ENCODE results near the gene FABP7. TPM values are rescaled to one million over a fixed set of nuclear protein-coding genes. Genes with fewer than 3 reads are reported as not detected.

Gene FABP7
- total and polyA plus RNA-seq, 2 donors (not counting 1 experiment from before 2014, with no cell fraction given) = not detected

- H3K4me1 ChIP-seq (ENCODE audit: control insufficient read depth, extremely low read depth, insufficient read depth, low read length) = no peaks in the 10 kb centered on the region
Measured at GRCh38 chr6:122778302-122778701, 1.2 kb upstream of the FABP7 start.

DNA sequence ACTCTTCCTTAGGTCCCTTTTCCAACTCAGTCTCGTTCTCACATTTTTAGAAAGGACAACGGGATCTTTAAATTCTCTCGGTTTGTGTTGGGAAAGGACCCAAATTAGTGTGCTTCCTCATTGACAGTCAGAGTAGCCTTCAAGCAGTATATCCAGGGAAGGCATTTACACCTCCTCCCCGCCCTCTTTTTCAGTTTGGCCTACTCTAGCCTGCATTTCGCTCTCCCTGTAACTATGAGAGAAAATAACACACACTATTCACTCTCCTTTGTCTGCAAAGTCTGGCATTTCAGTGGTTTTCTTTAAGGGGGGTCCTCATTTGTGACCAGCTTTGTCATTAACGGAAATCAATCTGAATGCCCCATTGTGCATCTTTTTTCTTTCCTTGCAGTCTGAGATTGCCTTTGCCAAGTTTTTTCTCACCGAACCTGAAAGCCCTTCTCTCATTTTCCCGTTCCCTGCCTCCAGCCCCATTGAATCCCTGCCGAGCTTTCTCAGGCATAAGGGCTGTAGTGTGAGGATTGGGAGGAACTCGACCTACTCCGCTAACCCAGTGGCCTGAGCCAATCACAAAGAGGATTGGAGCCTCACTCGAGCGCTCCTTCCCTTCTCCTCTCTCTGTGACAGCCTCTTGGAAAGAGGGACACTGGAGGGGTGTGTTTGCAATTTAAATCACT is 393 bp upstream of the FABP7 start:
- Histone ChIP-seq H4K20me1 (ENCODE audit: control insufficient read depth, extremely low read depth, insufficient read depth, low read length) (no peaks in the 10 kb centered on the region), H2AFZ (ENCODE audit: low read length) (no peak overlapping the region), H3K79me2 (ENCODE audit: control insufficient read depth, insufficient read depth, low read length) (no peaks in the 10 kb centered on the region), H3K36me3 (ENCODE audit: control insufficient read depth, insufficient read depth, low read length) (no peaks in the 10 kb centered on the region), H3K9me3 (ENCODE audit: control insufficient read depth, insufficient read depth, low read depth, low read length) (no peaks in the 10 kb centered on the region), H3K27me3 (ENCODE audit: control insufficient read depth, insufficient read depth, low read length) (no peaks in the 10 kb centered on the region), H3K9ac (ENCODE audit: insufficient read depth, low read length) (no peak overlapping the region), H3K27ac (ENCODE audit: insufficient read depth, low read length) (no peak overlapping the region), H3K4me3 (replicated peaks in 1 of 4; ENCODE audit: control extremely low read depth in 1 of 4, insufficient read depth in 1 of 4, low read depth in 3 of 4, low read length in 4 of 4) (no peak overlapping the region), H3K4me1 (ENCODE audit: control insufficient read depth, extremely low read depth, insufficient read depth, low read length) (no peaks in the 10 kb centered on the region), H3K4me2 (ENCODE audit: extremely low read depth, insufficient read depth, low read length) (no peak overlapping the region)
- TF ChIP-seq, protein P1, sequence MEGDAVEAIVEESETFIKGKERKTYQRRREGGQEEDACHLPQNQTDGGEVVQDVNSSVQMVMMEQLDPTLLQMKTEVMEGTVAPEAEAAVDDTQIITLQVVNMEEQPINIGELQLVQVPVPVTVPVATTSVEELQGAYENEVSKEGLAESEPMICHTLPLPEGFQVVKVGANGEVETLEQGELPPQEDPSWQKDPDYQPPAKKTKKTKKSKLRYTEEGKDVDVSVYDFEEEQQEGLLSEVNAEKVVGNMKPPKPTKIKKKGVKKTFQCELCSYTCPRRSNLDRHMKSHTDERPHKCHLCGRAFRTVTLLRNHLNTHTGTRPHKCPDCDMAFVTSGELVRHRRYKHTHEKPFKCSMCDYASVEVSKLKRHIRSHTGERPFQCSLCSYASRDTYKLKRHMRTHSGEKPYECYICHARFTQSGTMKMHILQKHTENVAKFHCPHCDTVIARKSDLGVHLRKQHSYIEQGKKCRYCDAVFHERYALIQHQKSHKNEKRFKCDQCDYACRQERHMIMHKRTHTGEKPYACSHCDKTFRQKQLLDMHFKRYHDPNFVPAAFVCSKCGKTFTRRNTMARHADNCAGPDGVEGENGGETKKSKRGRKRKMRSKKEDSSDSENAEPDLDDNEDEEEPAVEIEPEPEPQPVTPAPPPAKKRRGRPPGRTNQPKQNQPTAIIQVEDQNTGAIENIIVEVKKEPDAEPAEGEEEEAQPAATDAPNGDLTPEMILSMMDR (conservative IDR thresholded peaks at IDR 0.05 in 1 of 2, IDR thresholded peaks at IDR 0.05 in 1 of 2; ENCODE audit: low read depth in 1 of 2, low read length in 2 of 2) = no peak
- TF ChIP-seq EZH2 (IDR thresholded peaks at IDR 0.05; ENCODE audit: low read length, missing control alignments) = no peak
- peak in 1 of 2 donors; percentile 35 for DNase-seq (ENCODE audit: low read depth in 2 of 2)

More at GRCh38 chr6:122778302-122778701, 1.2 kb upstream of the FABP7 start:
- H3K36me3 ChIP-seq (ENCODE audit: control insufficient read depth, insufficient read depth, low read length) = no peaks in the 10 kb centered on the region
- no peak overlapping the region for H3K9ac ChIP-seq (ENCODE audit: insufficient read depth, low read length)
- H3K4me2 ChIP-seq (ENCODE audit: extremely low read depth, insufficient read depth, low read length) = no peak overlapping the region
- H3K27ac ChIP-seq (ENCODE audit: insufficient read depth, low read length) = no peak overlapping the region
- H3K9me3 ChIP-seq (ENCODE audit: control insufficient read depth, insufficient read depth, low read depth, low read length) = no peaks in the 10 kb centered on the region
- H2AFZ ChIP-seq (ENCODE audit: low read length) = no peak overlapping the region
- H3K4me3 ChIP-seq (replicated peaks in 1 of 4; ENCODE audit: control extremely low read depth in 1 of 4, insufficient read depth in 1 of 4, low read depth in 3 of 4, low read length in 4 of 4) = no peak overlapping the region
- no peak for DNase-seq (ENCODE audit: low read depth in 2 of 2)
- no peaks in the 10 kb centered on the region for H3K27me3 ChIP-seq (ENCODE audit: control insufficient read depth, insufficient read depth, low read length)
- no peaks in the 10 kb centered on the region for H3K79me2 ChIP-seq (ENCODE audit: control insufficient read depth, insufficient read depth, low read length)
- TF ChIP-seq, protein P1 (conservative IDR thresholded peaks at IDR 0.05 in 1 of 2, IDR thresholded peaks at IDR 0.05 in 1 of 2; ENCODE audit: low read depth in 1 of 2, low read length in 2 of 2) = no peak
- no peak for TF ChIP-seq EZH2 (IDR thresholded peaks at IDR 0.05; ENCODE audit: low read length, missing control alignments)
- H4K20me1 ChIP-seq (ENCODE audit: control insufficient read depth, extremely low read depth, insufficient read depth, low read length) = no peaks in the 10 kb centered on the region

GRCh38 chr6:122780114-122780513 is 598 bp downstream of the FABP7 start:
- TF ChIP-seq EZH2 (IDR thresholded peaks at IDR 0.05; ENCODE audit: low read length, missing control alignments) = no peak
- TF ChIP-seq, protein P1 (conservative IDR thresholded peaks at IDR 0.05 in 1 of 2, IDR thresholded peaks at IDR 0.05 in 1 of 2; ENCODE audit: low read depth in 1 of 2, low read length in 2 of 2) = no peak
- H3K4me2 ChIP-seq (ENCODE audit: extremely low read depth, insufficient read depth, low read length) = no peak overlapping the region
- no peak for DNase-seq (ENCODE audit: low read depth in 2 of 2)

More at GRCh38 chr6:122780114-122780513, 598 bp downstream of the FABP7 start:
- Histone ChIP-seq H3K4me3 (replicated peaks in 1 of 4; ENCODE audit: control extremely low read depth in 1 of 4, insufficient read depth in 1 of 4, low read depth in 3 of 4, low read length in 4 of 4) (no peak overlapping the region), H3K9me3 (ENCODE audit: control insufficient read depth, insufficient read depth, low read depth, low read length) (no peaks in the 10 kb centered on the region), H3K79me2 (ENCODE audit: control insufficient read depth, insufficient read depth, low read length) (no peaks in the 10 kb centered on the region), H3K36me3 (ENCODE audit: control insufficient read depth, insufficient read depth, low read length) (no peaks in the 10 kb centered on the region), H2AFZ (ENCODE audit: low read length) (no peak overlapping the region), H3K9ac (ENCODE audit: insufficient read depth, low read length) (no peak overlapping the region), H3K4me1 (ENCODE audit: control insufficient read depth, extremely low read depth, insufficient read depth, low read length) (no peaks in the 10 kb centered on the region), H3K27me3 (ENCODE audit: control insufficient read depth, insufficient read depth, low read length) (no peaks in the 10 kb centered on the region), H3K27ac (ENCODE audit: insufficient read depth, low read length) (no peak overlapping the region), H4K20me1 (ENCODE audit: control insufficient read depth, extremely low read depth, insufficient read depth, low read length) (no peaks in the 10 kb centered on the region)

Data from fibroblast of lung (primary cell).